RWPE1 (cell line): ENCODE results near the gene POU2F1.
"Not testable (repeated sequence)": the region's sequence is repeated elsewhere in the genome, so short reads cannot be mapped to it uniquely, and the experiment has no call there.

Experiments used
- CTCF ChIA-PET: fragments of 350-600 bp; sonication (Branson Sonifier 250); formaldehyde crosslinking; extraction: SDS; loops from one replicate; lab custom pipeline; 2021; lab: Yijun Ruan, JAX
- POLR2A ChIA-PET: fragments of 400-600 bp; formaldehyde crosslinking; extraction: SDS; loops from one replicate; lab custom pipeline; 2020; ENCODE audit warnings: antibody characterized with exemption; ENCODE audit not compliant: low non-redundant PET; lab: Yijun Ruan, JAX
- DNase-seq: peaks from one replicate; pipeline ENCODE4 v3.0.0; 2012; ENCODE audit warnings: low spot score
- H3K27ac ChIP-seq: fragments of 450-650 bp; 2 replicates; pipeline ENCODE4 v1.5.1; 2017
- CTCF ChIP-seq: fragments of 450-650 bp; conservative IDR thresholded peaks from 2 replicates; pipeline ENCODE4 v1.5.1; 2017; ENCODE audit warnings: low read depth, mild to moderate bottlenecking

The POU2F1 gene

GRCh38 chr1:167305059-167305705, 84.5 kb downstream of the POU2F1 start:
- no peak for TF ChIP-seq CTCF
- no peak for DNase-seq
- H3K27ac ChIP-seq = no peak overlapping the region
- ChIA-PET POLR2A (no interaction called here), CTCF (no interaction called here)

DNA sequence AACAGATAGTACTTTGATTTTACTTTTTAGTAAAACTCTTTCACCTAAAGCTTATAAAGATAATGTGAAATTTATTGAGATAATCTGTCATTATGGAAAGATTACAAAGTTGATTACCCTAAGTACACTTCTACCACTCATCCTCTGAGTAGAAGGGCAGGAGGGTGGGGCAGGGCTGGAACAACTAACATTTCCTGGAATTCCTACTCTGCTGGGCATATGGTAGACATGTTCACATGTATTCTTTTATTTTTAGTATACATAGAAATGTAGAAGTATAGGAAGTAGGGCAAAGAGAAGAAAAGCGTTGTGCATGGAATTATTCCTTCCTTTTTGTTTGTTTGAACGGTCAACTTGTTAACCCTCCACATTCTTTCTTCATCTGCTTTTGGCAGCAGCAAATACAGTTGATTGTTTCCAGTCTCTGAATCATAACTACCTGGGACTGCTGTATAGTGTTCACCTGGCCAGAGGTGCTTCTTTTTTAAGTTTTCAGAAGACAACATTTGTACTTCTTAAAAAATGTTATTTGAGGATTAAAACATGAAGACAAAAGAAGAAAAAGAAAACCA, 85.1 kb downstream of the POU2F1 start:
- no peak for TF ChIP-seq CTCF
- H3K27ac ChIP-seq = no peak overlapping the region
- peak; percentile 14 for DNase-seq
- CTCF ChIA-PET = no interaction called here
- POLR2A ChIA-PET = no interaction called here

DNA sequence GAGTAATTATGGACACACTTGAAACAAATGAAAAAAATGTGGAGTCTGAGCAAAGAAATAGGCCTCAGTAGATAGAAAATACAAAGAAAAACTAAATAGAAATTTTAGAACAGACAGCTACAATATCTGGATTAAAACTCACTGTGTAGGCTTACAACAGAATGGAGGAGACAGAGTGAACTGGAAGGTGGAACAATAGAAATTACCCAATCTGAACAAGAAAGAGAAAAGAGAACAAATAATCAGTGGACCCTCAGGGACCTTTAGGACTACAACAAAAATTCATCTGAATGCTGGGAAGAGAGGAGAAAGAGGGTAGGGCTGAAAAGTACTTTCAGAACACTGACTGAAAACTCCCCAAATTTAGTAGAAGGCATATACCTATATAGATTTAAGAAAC, 90.0 kb downstream of the POU2F1 start:
- ChIA-PET CTCF (interaction anchor here (0.7 kb wide), 2 partner anchors 90 to 549 kb away, joined by 3 to 4 read pairs; no protein-coding TSS in a partner anchor), POLR2A (no interaction called here)
- no peak for DNase-seq
- H3K27ac ChIP-seq = no peak overlapping the region
- TF ChIP-seq CTCF = no peak

GRCh38 chr1:167312871-167313270, 92.2 kb downstream of the POU2F1 start:
- no peak overlapping the region for H3K27ac ChIP-seq
- CTCF ChIA-PET = no interaction called here
- no peak for TF ChIP-seq CTCF
- DNase-seq = no peak
- POLR2A ChIA-PET = no interaction called here

DNA sequence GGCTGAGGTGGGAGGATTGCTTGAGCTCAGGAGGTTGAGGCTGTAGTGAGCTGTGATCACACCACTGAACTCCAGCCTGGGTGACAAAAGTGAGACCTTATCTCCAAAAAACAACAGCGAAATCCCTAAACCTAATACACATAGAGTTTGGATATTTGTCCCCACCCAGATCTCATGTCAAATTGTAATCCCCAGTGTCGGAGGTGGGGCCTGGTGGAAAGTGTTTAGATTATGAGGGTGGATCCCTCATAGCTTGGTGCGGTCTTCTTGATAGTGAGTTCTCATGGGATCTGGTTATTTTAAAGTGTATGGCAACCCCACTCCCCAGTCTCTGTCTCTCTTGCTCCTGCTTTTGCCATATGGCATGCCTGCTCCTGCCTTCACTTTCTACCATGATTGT, 94.0 kb downstream of the POU2F1 start:
- TF ChIP-seq CTCF = no peak
- POLR2A ChIA-PET = no interaction called here
- no peak for DNase-seq
- CTCF ChIA-PET = no interaction called here
- no peak overlapping the region for H3K27ac ChIP-seq

DNA sequence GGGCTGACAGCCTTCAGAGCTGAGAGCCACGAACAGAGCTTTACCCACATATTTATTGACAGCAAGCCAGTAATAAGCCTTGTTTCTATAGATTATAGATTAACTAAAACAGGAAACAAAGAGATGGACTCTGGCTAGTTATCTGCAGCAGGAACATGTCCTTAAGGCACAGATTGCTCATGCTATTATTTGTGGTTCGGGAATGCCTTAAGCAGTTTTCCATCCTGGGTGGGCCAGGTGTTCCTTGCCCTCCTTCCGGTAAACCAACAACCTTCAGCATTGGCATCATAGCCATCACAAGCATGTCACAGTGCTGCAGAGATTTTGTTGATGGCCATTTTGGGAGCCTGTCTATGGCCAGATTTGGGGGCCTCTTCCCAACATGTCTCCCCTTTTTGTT, 96.8 kb downstream of the POU2F1 start:
- no peak for TF ChIP-seq CTCF
- POLR2A ChIA-PET = no interaction called here
- CTCF ChIA-PET = no interaction called here
- H3K27ac ChIP-seq = no peak overlapping the region
- DNase-seq = no peak

DNA sequence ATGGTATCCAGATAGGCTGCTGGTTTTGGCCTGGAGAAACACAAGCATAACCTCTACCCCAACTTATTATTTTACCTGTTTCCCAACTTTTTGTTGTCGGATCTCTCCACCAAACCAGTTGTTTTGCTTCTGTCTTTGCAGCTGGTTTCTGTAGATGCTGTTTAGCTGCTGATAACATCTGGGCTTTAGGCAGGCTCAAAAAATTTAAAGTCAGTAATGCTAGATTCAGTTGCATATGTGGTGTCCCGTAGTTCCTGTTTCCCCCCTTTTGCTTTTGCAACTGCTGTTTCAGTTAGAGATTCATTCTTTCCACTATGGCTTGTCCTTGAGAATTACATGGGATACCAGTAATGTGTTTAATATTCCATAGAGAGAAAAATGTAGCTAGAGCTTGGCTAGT, 98.5 kb downstream of the POU2F1 start:
- H3K27ac ChIP-seq, CTCF ChIA-PET, POLR2A ChIA-PET, DNase-seq: not testable (repeated sequence)
